Measurements from ENCODE around the gene MYOF.

- TF ChIP-seq CTCF (IDR thresholded peaks at IDR 0.05) (peak; percentile 89 to 96 (median 92)), POLR2A (IDR thresholded peaks at IDR 0.05) (no peak), EP300 (IDR thresholded peaks at IDR 0.05) (peak in 1 of 2 donors; percentile 81)
Observed at GRCh38 chr10:93376372-93377293, 105.5 kb downstream of the MYOF start.
